WTC11 (cell line): ENCODE measurements around the gene KRT1. TPM values are rescaled to one million over a fixed set of nuclear protein-coding genes. Genes with fewer than 3 reads are reported as not detected.

Source experiments
- ATAC-seq: fragments of 200-7000 bp; cut with Tn5 transposase; 2 replicates; pipeline ENCODE4 v1.10.0; 2021; ENCODE audit warnings: mild to moderate bottlenecking, moderate library complexity
- CTCF ChIA-PET: fragments of 300-600 bp; sonication (Branson Sonifier 250); formaldehyde crosslinking; loops from one replicate; lab custom pipeline; 2021; ENCODE audit warnings: antibody characterized with exemption; lab: Charles Lee
- POLR2A ChIA-PET: fragments of 350-600 bp; sonication (Branson Sonifier 250); formaldehyde crosslinking; loops from one replicate; lab custom pipeline; 2021; ENCODE audit warnings: antibody characterized with exemption; lab: Charles Lee
- DNase-seq: peaks from one replicate; pipeline ENCODE4 v3.0.0; 2021; ENCODE audit warnings: low spot score
- H3K27ac Mint-ChIP-seq: 2 replicates; pipeline ENCODE4 v1.8.0; 2021; ENCODE audit warnings: mixed read lengths
- H3K27me3 Mint-ChIP-seq: 2 replicates; pipeline ENCODE4 v1.8.0; 2021; ENCODE audit warnings: low read depth, mild to moderate bottlenecking, moderate library complexity, mixed read lengths
- H3K36me3 Mint-ChIP-seq: 2 replicates; pipeline ENCODE4 v1.8.0; 2021; ENCODE audit warnings: mixed read lengths
- H3K4me1 Mint-ChIP-seq: 2 replicates; pipeline ENCODE4 v1.8.0; 2022; ENCODE audit warnings: mixed read lengths
- H3K4me3 Mint-ChIP-seq: 2 replicates; pipeline ENCODE4 v1.8.0; 2021; ENCODE audit warnings: mild to moderate bottlenecking, moderate library complexity, mixed read lengths
- H3K9me3 Mint-ChIP-seq: 2 replicates; pipeline ENCODE4 v1.8.0; 2021; ENCODE audit warnings: mixed read lengths
- CREM ChIP-seq: sonication (generic); formaldehyde crosslinking; IDR thresholded peaks from 2 replicates; pipeline ENCODE4 v1.8.1; 2022; ENCODE audit warnings: mild to moderate bottlenecking, missing genetic modification reagents, moderate library complexity
- EMX1 ChIP-seq: fragments of 250-450 bp; sonication (Bioruptor Pico); IDR thresholded peaks from 2 replicates; pipeline ENCODE4 v1.8.0; 2021; ENCODE audit warnings: mild to moderate bottlenecking
- ETV6 ChIP-seq: sonication (generic); formaldehyde crosslinking; IDR thresholded peaks from 2 replicates; pipeline ENCODE4 v1.8.1; 2022; ENCODE audit warnings: mild to moderate bottlenecking, missing genetic modification reagents
- FOXJ3 ChIP-seq: sonication (generic); formaldehyde crosslinking; IDR thresholded peaks from 2 replicates; pipeline ENCODE4 v1.9.0; 2021; ENCODE audit warnings: missing genetic modification reagents, mild to moderate bottlenecking, borderline replicate concordance
- GABPB1 ChIP-seq: sonication (generic); formaldehyde crosslinking; IDR thresholded peaks from 2 replicates; pipeline ENCODE4 v1.8.1; 2023; ENCODE audit warnings: mild to moderate bottlenecking, missing genetic modification reagents
- KAT7 ChIP-seq: sonication (generic); formaldehyde crosslinking; IDR thresholded peaks from 2 replicates; pipeline ENCODE4 v1.8.1; 2023; ENCODE audit warnings: missing genetic modification reagents, mild to moderate bottlenecking, borderline replicate concordance
- MXD4 ChIP-seq: fragments of 250-450 bp; sonication (Bioruptor Pico); IDR thresholded peaks from 2 replicates; pipeline ENCODE4 v1.8.0; 2021; ENCODE audit warnings: mild to moderate bottlenecking, moderate library complexity, borderline replicate concordance
- NR2C2 ChIP-seq: sonication (generic); formaldehyde crosslinking; IDR thresholded peaks from 2 replicates; pipeline ENCODE4 v1.8.0; 2022; ENCODE audit warnings: mild to moderate bottlenecking, missing genetic modification reagents
- PRRX2 ChIP-seq: fragments of 250-450 bp; sonication (Bioruptor Pico); IDR thresholded peaks from 2 replicates; pipeline ENCODE4 v1.8.0; 2021; ENCODE audit warnings: mild to moderate bottlenecking
- SMAD4 ChIP-seq: sonication (generic); formaldehyde crosslinking; IDR thresholded peaks from 2 replicates; pipeline ENCODE4 v1.8.0; 2022; ENCODE audit warnings: mild to moderate bottlenecking, missing genetic modification reagents
- TCF7 ChIP-seq: sonication (generic); formaldehyde crosslinking; IDR thresholded peaks from 2 replicates; pipeline ENCODE4 v1.8.0; 2022; ENCODE audit warnings: mild to moderate bottlenecking, low read depth, missing genetic modification reagents, moderate library complexity
- TEAD4 ChIP-seq: sonication (generic); formaldehyde crosslinking; IDR thresholded peaks from 2 replicates; pipeline ENCODE4 v1.8.0; 2022; ENCODE audit warnings: mild to moderate bottlenecking, missing genetic modification reagents
- TP53 ChIP-seq: sonication (generic); formaldehyde crosslinking; IDR thresholded peaks from 2 replicates; pipeline ENCODE4 v1.8.1; 2023; ENCODE audit warnings: mild to moderate bottlenecking, missing genetic modification reagents
- ZNF121 ChIP-seq: sonication (generic); formaldehyde crosslinking; IDR thresholded peaks from 2 replicates; pipeline ENCODE4 v1.8.0; 2023; ENCODE audit warnings: missing genetic modification reagents
- ZNF416 ChIP-seq: fragments of 250-450 bp; sonication (Bioruptor Pico); IDR thresholded peaks from 2 replicates; pipeline ENCODE4 v1.9.0; 2021; ENCODE audit warnings: mild to moderate bottlenecking, inconsistent platforms
- ZNF671 ChIP-seq: fragments of 250-450 bp; sonication (Bioruptor Pico); IDR thresholded peaks from 2 replicates; pipeline ENCODE4 v1.8.0; 2021; ENCODE audit warnings: mild to moderate bottlenecking
- total RNA-seq: library from RNA; stranded (reverse); gene quantifications from 3 replicates; pipeline ENCODE4 v1.2.3, GENCODE V29; 2021
- TF ChIP-seq, protein P1 (sequence below): fragments of 250-450 bp; sonication (Bioruptor Pico); IDR thresholded peaks from 2 replicates; pipeline ENCODE4 v1.9.0; 2021; ENCODE audit warnings: mild to moderate bottlenecking
- TF ChIP-seq, protein P2 (sequence below): sonication (generic); formaldehyde crosslinking; conservative IDR thresholded peaks from 2 replicates; pipeline ENCODE4 v1.8.1; 2022; ENCODE audit warnings: mild to moderate bottlenecking, missing genetic modification reagents
- TF ChIP-seq, protein P3 (sequence below): fragments of 250-450 bp; sonication (Bioruptor Pico); IDR thresholded peaks from 2 replicates; pipeline ENCODE4 v1.9.0; 2021; ENCODE audit warnings: moderate library complexity, mild to moderate bottlenecking, inconsistent platforms, borderline replicate concordance
- TF ChIP-seq, protein P4 (sequence below): sonication (generic); formaldehyde crosslinking; IDR thresholded peaks from 2 replicates; pipeline ENCODE4 v1.8.1; 2022; ENCODE audit warnings: low read depth, mild to moderate bottlenecking, moderate library complexity, missing genetic modification reagents, borderline replicate concordance
- TF ChIP-seq, protein P5 (sequence below): sonication (generic); formaldehyde crosslinking; IDR thresholded peaks from 2 replicates; pipeline ENCODE4 v1.8.1; 2022; ENCODE audit warnings: missing genetic modification reagents, borderline replicate concordance

The KRT1 gene
- total RNA-seq, 1 experiment from 2014 or later = not detected

DNA sequence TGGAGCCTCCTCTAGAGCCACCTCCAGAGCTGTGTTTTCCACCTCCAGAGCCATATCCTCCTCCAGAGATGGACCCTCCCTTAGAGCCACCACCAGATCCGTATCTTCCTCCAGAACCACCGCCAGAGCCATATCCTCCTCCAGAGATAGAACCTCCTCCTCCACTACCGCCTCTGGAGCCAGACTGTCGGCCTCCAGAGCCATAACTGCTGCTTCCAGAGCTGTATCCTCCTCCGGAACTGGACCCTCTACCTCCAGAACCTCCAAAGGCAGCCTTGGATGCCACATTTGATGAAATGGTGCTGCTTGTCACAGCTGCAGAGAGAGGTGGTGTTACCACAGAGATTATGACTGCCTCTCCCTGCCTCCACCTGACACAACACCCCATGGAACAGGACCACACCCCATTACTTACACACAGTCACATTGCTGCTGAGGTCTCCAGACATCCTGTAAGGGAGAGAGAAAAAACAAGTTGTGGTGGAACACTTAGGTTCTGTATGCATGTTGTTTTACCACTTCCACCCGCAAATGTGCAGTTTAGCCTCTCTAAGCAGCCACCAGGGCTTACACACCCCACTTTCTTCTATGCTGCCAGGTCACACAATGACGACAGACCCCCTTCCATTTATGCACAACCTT is 35.0 kb downstream of the KRT1 start (continued):
- TF ChIP-seq CREM (CRISPR knock-in tag) (no peak), TP53 (CRISPR knock-in tag) (no peak), ZNF671 (CRISPR knock-in tag) (no peak), KAT7 (CRISPR knock-in tag) (no peak), GABPB1 (no peak), MXD4 (no peak), ETV6 (no peak), EMX1 (CRISPR knock-in tag) (no peak)

DNA sequence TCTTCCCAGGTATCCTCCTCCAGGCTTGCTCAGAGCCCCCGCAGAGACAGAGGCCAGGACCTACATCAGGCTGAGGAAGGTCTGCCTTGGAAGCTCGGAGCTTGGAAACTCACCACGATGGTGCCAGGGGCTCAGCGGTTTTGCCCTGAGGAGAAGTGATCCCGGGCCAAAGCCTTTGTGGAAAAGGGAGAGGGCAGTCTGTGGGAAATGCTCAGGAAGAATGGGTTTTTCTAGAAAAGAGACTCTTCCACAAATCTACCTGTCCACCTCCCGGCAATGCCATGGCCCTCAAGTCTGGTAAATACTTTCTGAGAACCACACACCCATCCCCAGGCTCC is 36.2 kb downstream of the KRT1 start:
- no peaks in the 10 kb centered on the region for H3K9me3 Mint-ChIP-seq
- POLR2A ChIA-PET = no interaction called here
- no peaks in the 10 kb centered on the region for H3K36me3 Mint-ChIP-seq
- H3K4me1 Mint-ChIP-seq = no peaks in the 10 kb centered on the region
- DNase-seq (no peak), ATAC-seq (no peak)
- no peaks in the 10 kb centered on the region; the same call in 1 of the 2 replicates for H3K27me3 Mint-ChIP-seq
- CTCF ChIA-PET = interaction anchor here (1.8 kb wide), 1 partner anchor 236 kb away, joined by 5 read pairs; no protein-coding TSS in a partner anchor
- TF ChIP-seq, protein P1, sequence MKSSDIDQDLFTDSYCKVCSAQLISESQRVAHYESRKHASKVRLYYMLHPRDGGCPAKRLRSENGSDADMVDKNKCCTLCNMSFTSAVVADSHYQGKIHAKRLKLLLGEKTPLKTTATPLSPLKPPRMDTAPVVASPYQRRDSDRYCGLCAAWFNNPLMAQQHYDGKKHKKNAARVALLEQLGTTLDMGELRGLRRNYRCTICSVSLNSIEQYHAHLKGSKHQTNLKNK = no peak
- no peak for TF ChIP-seq ZNF121
- TF ChIP-seq, protein P2, sequence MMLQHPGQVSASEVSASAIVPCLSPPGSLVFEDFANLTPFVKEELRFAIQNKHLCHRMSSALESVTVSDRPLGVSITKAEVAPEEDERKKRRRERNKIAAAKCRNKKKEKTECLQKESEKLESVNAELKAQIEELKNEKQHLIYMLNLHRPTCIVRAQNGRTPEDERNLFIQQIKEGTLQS (CRISPR knock-in tag) = no peak
- TF ChIP-seq, protein P3, sequence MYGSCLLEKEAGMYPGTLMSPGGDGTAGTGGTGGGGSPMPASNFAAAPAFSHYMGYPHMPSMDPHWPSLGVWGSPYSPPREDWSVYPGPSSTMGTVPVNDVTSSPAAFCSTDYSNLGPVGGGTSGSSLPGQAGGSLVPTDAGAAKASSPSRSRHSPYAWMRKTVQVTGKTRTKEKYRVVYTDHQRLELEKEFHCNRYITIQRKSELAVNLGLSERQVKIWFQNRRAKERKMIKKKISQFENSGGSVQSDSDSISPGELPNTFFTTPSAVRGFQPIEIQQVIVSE (CRISPR knock-in tag) = no peak
- no peak for TF ChIP-seq ZNF416 (CRISPR knock-in tag)
- no peak for TF ChIP-seq FOXJ3 (CRISPR knock-in tag)
- TF ChIP-seq TEAD4 (CRISPR knock-in tag) = no peak
- TF ChIP-seq, protein P4, sequence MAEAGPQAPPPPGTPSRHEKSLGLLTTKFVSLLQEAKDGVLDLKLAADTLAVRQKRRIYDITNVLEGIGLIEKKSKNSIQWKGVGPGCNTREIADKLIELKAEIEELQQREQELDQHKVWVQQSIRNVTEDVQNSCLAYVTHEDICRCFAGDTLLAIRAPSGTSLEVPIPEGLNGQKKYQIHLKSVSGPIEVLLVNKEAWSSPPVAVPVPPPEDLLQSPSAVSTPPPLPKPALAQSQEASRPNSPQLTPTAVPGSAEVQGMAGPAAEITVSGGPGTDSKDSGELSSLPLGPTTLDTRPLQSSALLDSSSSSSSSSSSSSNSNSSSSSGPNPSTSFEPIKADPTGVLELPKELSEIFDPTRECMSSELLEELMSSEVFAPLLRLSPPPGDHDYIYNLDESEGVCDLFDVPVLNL (CRISPR knock-in tag) = no peak
- no peak for TF ChIP-seq SMAD4 (CRISPR knock-in tag)
- no peak for TF ChIP-seq PRRX2
- no peak for TF ChIP-seq ETV6
- H3K27ac Mint-ChIP-seq = no peak overlapping the region
- H3K4me3 Mint-ChIP-seq = no peak overlapping the region

DNA sequence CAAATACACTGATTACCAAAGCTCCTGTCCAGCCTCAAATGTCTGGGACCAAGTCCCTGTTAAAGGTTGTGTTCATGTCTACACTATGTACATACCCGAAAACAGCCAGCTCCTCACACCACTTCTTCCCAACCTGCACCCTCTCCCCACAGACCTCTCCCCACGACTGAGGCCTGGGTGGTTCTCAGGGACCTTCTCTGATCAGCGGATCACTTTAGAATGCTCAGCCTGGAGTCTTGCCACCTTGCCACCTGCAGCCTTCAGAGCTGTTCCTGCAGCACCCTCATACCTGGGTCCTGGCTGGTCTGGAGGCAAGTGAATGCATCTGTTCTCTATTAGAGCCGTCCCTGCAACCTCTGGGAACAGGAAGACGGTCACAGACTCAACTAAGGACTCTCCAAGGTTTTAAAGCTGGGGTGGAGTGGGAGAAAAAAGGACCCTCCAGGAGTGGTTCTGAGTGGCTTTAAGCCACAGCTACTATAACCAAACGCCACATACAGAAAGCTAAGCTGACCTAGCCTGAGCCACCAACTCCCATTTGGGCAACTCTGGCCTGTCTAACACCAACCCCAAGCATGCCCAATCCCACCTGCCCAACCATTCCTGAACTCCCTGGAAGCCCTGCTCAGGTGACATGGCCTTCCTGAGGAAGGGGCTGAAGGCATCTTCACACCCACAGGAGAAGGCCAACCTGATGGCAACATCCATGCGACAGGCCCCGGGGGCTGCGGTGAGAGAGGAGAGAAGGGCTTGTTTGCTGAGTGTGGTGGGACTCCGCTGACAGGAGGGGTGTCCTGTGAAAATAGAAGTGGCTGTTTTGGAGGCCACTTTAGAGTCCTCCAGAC is 36.8 kb downstream of the KRT1 start:
- H3K27ac Mint-ChIP-seq = no peak overlapping the region
- ATAC-seq (no peak), DNase-seq (no peak)
- no peaks in the 10 kb centered on the region; the same call in 1 of the 2 replicates for H3K27me3 Mint-ChIP-seq
- ChIA-PET CTCF (interaction anchor here (1.8 to 2.1 kb wide), 2 partner anchors 222 to 236 kb away, joined by 5 to 8 read pairs; no protein-coding TSS in a partner anchor), POLR2A (no interaction called here)
- TF ChIP-seq TCF7 (no peak), NR2C2 (CRISPR knock-in tag) (no peak), ZNF121 (no peak)
- TF ChIP-seq, protein P5, sequence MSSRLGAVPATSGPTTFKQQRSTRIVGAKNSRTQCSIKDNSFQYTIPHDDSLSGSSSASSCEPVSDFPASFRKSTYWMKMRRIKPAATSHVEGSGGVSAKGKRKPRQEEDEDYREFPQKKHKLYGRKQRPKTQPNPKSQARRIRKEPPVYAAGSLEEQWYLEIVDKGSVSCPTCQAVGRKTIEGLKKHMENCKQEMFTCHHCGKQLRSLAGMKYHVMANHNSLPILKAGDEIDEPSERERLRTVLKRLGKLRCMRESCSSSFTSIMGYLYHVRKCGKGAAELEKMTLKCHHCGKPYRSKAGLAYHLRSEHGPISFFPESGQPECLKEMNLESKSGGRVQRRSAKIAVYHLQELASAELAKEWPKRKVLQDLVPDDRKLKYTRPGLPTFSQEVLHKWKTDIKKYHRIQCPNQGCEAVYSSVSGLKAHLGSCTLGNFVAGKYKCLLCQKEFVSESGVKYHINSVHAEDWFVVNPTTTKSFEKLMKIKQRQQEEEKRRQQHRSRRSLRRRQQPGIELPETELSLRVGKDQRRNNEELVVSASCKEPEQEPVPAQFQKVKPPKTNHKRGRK (CRISPR knock-in tag) = no peak
- no peaks in the 10 kb centered on the region for H3K9me3 Mint-ChIP-seq
- H3K4me1 Mint-ChIP-seq = no peaks in the 10 kb centered on the region
- H3K4me3 Mint-ChIP-seq = no peak overlapping the region
- no peaks in the 10 kb centered on the region for H3K36me3 Mint-ChIP-seq
